ENCODE results near the gene TBC1D14.

TBC1D14 gene

GRCh38 chr4:7046971-7047370 lies 137.3 kb downstream of the TBC1D14 start:
- DNase-seq: no peak

DNA sequence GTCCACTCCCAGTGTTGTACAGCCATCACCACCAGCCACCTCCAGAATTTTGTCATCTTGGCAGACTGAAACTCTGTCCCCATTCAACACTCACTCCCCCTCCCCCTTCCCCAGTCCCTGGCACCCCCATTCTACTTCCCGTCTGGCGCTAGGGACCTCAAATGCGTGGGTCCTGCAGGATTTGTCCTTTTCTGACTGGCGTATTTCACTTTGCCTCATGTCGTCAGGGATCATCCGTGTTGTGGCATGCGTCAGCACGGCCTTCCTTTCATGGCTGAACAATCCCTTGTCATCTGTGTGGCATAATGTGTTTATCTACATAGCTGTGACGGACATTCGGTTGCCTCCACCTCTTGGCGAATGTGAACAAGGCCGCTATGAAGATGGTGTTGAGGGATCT lies 139.0 kb downstream of the TBC1D14 start:
- DNase-seq: no peak

GRCh38 chr4:7049295-7049694 lies 139.7 kb downstream of the TBC1D14 start:
- DNase-seq: no peak

DNA sequence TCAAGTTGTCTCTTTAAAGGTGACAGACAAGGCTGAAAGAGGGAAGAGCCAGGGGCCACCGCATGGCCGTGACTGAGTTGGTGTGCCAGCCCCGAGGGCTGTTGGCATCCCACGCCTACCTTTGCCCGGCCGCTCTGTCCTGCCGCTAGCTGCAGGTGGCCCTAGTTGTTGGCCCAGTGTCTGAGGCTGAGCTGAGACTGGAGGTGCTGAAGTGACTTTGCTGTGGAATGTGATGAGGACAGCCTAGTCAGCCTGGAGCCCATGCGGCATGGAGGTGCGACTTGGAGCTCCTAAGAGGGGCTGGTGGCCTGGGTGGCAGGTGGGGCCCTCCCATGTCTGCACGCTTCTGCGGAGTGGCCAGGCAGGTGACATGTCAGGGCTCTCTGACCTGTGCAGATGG lies 140.1 kb downstream of the TBC1D14 start:
- no peak for DNase-seq

GRCh38 chr4:7050481-7051143 lies 141.0 kb downstream of the TBC1D14 start:
- DNase-seq: no peak

DNA sequence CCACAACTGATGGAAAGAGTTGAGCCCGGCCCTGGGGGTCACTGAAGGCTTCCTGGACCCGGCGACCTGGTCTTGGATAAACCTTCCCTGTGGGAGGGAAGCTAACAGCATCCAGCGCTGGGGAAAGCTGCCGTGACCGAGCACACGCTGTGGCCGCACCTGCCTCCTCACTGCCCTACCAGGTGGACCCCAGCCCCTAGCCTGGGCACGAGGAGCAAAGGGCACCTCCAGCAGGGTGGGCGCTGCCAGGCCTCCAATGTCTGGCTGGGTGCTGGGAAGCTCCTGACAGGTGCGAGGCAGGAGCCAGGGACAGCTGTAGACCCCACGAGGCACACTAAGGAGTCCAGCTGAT lies 141.5 kb downstream of the TBC1D14 start:
- DNase-seq: no peak

- no peak for DNase-seq
These were observed 142.3 kb downstream of the TBC1D14 start for GRCh38 chr4:7051905-7052304.

DNA sequence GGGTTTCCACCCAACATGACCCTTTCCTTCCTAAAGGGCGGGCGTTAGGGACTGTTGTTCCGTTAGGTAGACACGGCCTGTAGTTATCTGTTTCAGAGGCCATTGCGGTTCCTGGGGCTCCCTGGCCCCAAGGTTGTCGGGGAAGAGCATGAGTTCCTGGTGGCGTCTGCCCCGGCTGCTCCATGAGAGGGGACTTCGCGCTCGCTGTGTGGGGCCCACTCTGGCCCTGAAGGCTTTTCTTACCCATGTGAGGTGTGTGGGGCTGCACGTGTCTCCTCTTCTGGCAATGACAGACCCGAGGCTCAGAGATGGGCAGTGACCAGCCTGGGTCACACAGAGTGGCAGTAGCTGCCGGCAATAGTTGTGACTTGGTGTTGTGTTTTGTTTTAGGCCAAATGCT lies 142.7 kb downstream of the TBC1D14 start:
- no peak for DNase-seq

DNA sequence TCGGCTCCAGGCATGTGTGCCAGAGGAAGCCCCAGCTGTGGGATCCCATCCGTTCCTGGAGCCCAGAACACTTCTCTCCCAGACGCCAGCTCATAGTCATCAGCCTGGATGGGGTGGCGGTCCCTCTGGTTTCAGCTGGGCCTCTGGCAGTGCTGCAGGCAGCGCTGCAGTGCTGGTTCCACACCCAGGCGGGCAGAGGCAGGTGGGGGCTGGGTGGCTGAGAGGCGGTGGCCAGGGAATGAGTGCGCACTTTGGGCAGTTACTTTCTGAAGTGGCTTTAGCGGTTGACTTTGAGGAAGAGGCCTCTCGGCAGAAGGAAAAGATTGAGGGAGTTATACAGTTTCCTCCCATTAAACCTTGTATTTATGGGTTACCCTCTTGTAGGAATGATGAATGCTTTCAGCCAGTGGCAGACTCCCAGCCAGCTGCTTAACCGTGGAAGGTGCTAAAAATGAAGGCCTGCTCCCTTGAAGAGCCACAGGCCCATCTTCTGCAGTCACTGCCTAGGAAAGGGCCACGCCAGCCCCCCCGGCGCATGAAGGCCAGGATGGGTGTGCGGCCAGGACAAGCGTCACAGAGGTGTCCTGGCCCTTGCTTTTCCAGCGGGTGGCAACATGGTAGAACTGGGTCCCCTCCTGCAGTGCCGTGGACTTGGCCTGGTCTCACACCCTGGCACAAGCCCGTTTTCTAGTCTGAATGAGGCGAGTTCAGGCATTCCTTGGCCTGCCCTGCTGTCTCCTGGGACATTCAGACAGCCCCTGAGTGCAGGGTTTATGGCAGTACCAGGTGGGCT lies 143.5 kb downstream of the TBC1D14 start:
- DNase-seq: no peak

DNA sequence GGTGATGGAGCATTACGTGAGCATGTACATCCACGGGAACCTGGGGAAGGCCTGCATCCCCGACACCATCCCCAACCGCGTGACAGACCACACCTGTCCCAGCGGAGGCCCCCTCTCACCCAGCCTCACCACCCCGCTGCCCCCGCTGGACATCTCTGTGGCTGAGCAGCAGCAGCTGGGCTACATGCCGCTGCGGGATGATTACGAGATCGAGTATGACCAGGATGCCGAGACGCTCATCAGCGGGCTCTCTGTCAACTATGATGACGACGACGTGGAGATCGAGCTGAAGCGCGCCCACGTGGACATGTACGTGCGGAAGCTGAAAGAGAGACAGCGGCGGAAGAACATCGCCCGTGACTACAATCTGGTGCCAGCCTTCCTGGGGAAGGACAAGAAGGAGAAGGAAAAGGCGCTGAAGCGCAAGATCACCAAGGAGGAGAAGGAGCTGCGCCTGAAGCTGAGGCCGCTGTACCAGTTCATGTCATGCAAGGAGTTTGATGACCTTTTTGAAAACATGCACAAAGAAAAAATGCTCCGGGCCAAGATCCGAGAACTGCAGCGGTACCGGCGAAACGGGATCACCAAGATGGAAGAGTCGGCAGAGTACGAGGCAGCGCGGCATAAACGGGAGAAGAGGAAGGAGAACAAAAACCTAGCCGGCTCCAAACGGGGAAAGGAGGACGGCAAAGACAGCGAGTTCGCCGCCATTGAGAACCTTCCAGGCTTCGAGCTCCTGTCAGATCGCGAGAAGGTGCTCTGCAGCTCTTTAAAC lies 144.7 kb downstream of the TBC1D14 start:
- no peak for DNase-seq

DNA sequence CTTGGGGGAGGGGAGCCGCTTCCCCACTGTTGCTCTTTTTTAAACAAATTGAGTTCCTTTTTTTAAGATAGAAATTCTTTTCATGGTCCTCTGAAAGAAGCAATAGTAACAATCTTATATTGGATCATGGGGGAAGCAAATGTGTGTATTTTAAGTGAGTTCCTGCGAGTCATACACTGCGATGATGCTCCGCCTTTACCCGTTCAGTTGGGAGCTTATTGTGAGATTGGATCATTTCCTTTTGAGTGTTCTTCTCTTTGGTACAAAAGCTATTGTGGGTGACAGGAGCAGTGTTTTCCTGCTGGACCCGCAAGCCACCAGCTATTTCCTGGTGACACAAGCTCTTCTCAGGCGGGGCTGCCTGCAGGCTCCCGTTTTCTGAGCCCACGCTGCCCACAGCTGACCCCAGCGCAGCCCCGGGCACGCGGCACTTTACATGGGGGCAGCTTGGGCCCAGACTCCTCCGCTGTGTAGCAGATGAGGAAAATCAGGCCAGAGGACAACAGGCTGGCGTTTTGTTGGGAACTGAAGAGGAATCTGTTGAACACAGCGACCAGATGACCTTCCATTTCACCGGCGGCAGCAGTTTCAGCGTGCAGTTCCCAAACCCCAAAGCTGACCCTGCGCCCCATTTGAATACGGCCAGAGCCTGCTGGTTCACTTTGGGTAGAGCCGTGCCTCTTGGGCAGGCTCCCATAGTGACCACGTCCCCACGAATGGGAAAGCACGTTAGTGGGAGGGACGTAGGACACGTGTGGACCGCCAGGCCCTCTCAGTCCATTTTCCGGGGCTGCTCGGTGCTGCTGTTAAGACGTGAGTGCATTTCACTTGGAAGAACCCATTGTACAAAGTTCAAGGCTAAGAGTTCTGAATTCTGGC lies 145.7 kb downstream of the TBC1D14 start:
- no peak for DNase-seq

GRCh38 chr4:7055990-7056325 lies 146.3 kb downstream of the TBC1D14 start:
- no peak for DNase-seq

GRCh38 chr4:7058792-7059191 lies 149.2 kb downstream of the TBC1D14 start:
- DNase-seq: no peak

DNA sequence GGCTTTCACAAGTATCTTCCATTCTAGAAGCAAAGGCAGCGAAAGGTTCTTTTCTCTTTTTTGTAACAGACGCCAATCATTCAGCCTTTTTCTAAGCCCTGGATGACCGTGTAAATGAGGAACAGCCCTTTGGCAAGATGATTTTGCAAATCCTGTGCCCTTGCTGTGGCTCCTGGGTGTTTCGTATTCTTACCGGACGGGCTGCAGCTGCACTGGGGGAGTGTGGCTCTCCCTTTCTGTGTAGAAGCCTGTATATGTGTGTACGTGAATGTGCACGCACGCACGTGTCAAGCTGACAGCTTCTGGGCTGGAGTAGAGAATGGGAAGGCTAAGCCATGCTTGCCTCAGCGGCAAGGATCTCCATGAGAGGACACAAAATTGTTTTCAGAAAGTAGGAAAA lies 150.0 kb downstream of the TBC1D14 start:
- DNase-seq: no peak

GRCh38 chr4:7060346-7061150 lies 150.9 kb downstream of the TBC1D14 start:
- no peak for DNase-seq

DNA sequence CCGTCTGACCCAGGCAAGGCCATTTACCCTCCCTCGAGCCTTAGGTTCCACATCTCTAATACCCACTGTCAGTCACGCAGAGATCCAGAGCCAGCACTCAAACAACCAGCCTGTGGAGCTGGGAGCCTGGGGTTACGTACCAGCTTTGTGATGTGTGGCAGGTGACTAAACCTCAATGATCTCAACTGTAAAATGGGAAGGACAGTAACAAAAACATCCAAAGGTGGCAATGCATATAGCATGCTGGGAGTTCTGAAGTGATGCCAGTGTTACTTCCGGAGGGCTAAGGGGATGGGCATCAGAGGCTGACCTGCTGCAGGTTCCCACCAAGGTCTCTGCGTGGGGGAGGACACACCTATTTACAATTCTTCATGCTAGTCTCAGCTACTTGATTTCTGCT lies 152.2 kb downstream of the TBC1D14 start:
- DNase-seq: no peak

GRCh38 chr4:7062816-7063215 lies 153.2 kb downstream of the TBC1D14 start:
- DNase-seq: no peak

DNA sequence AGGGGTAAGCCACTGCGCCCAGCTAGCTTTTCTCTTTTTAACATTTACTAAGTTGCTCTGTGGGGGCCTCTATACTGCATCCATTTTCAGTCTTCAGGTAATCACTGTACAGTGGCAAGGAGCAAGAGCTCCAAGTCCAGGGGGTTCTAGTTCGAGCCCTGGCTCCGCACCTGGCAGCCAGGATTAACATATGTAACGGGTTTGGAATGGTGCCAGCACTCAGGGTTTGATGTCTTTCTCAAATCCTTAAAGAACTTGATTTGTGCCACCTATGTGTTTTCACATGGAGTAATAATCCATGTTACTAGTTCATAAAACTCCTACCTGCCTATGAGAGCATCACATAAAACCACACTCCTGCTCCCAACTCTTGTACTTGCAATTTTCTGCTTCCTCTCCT lies 153.7 kb downstream of the TBC1D14 start:
- DNase-seq: no peak

DNA sequence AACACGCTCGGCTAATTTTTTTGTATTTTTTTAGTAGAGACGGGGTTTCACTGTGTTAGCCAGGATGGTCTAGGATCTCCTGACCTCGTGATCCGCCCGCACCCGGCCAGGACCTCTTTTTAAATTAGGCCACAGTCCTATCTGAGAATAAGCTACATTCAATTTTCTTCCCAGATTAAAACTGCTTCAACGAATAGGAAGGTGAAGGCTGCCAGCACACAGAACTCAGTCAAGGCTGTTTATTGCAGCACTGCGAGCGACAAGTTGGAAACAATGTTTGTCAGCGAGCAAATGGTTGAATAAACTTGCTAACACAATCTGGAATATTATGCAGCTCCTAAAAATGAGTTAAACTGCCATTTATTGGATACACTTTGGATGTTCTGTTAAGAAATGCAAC lies 156.4 kb downstream of the TBC1D14 start:
- DNase-seq: no peak

GRCh38 chr4:7066493-7066892 lies 156.9 kb downstream of the TBC1D14 start:
- no peak for DNase-seq

DNA sequence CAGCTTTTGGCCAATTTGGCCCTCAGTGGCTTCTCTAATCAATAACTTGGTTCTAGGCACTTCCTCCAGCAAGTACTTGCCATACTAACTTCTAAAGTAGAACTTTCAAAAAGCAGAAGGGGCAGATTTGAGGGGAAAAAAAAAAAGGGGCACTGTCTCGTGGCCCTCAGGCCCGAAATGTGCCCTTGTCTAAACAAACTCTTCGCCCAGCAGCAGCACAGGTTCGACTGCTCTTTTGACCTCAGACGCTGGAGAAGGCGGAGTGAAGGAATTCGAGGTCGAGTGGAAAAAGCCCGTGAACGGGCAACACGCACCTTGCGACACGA lies 157.5 kb downstream of the TBC1D14 start:
- DNase-seq: no peak
